Measurements from ENCODE around the gene SNAPC4.

SNAPC4 gene

GRCh38 chr9:136396219-136396515 is 3.8 kb downstream of the SNAPC4 start:
- Histone ChIP-seq H3K4me3 (ENCODE audit: low read length) (no peak overlapping the region), H3K27me3 (ENCODE audit: insufficient read depth, low read length) (no peaks in the 10 kb centered on the region), H3K4me1 (ENCODE audit: insufficient read depth, low read length) (no peaks in the 10 kb centered on the region), H3K27ac (ENCODE audit: low read depth, low read length) (no peak overlapping the region), H3K36me3 (ENCODE audit: insufficient read depth, low read length) (peaks cover 71% of the 10 kb centered on the region), H3K9ac (ENCODE audit: low read depth, low read length) (no peak overlapping the region), H3K9me3 (ENCODE audit: insufficient read depth, low read depth, low read length) (no peaks in the 10 kb centered on the region)
- 96% methylated on average over 4 of the region's 4 CpGs for WGBS

- Histone ChIP-seq H3K36me3 (ENCODE audit: insufficient read depth, low read length) (peaks cover 74% of the 10 kb centered on the region), H3K4me1 (ENCODE audit: insufficient read depth, low read length) (no peaks in the 10 kb centered on the region), H3K27me3 (ENCODE audit: insufficient read depth, low read length) (no peaks in the 10 kb centered on the region), H3K27ac (ENCODE audit: low read depth, low read length) (no peak overlapping the region), H3K9ac (ENCODE audit: low read depth, low read length) (no peak overlapping the region), H3K9me3 (ENCODE audit: insufficient read depth, low read depth, low read length) (no peaks in the 10 kb centered on the region), H3K4me3 (ENCODE audit: low read length) (no peak overlapping the region)
- WGBS, result 93% methylated on average over 26 of the region's 26 CpGs
Observed at GRCh38 chr9:136395345-136396218, 4.4 kb downstream of the SNAPC4 start.

- H3K9ac ChIP-seq (ENCODE audit: low read depth, low read length), result no peak overlapping the region
- H3K27ac ChIP-seq (ENCODE audit: low read depth, low read length), result no peak overlapping the region
- H3K4me3 ChIP-seq (ENCODE audit: low read length), result no peak overlapping the region
- 96% methylated on average over 13 of the region's 13 CpGs for WGBS
- H3K4me1 ChIP-seq (ENCODE audit: insufficient read depth, low read length), result no peaks in the 10 kb centered on the region
- H3K36me3 ChIP-seq (ENCODE audit: insufficient read depth, low read length), result peaks cover 78% of the 10 kb centered on the region
- no peaks in the 10 kb centered on the region for H3K27me3 ChIP-seq (ENCODE audit: insufficient read depth, low read length)
- H3K9me3 ChIP-seq (ENCODE audit: insufficient read depth, low read depth, low read length), result no peaks in the 10 kb centered on the region
Observed at GRCh38 chr9:136395020-136395340, 5.0 kb downstream of the SNAPC4 start.

- Histone ChIP-seq H3K27me3 (ENCODE audit: insufficient read depth, low read length) (no peaks in the 10 kb centered on the region), H3K36me3 (ENCODE audit: insufficient read depth, low read length) (peaks cover 83% of the 10 kb centered on the region), H3K9ac (ENCODE audit: low read depth, low read length) (no peak overlapping the region), H3K27ac (ENCODE audit: low read depth, low read length) (no peak overlapping the region), H3K4me3 (ENCODE audit: low read length) (no peak overlapping the region), H3K9me3 (ENCODE audit: insufficient read depth, low read depth, low read length) (no peaks in the 10 kb centered on the region), H3K4me1 (ENCODE audit: insufficient read depth, low read length) (no peaks in the 10 kb centered on the region)
- 97% methylated on average over 21 of the region's 21 CpGs for WGBS
Observed at GRCh38 chr9:136394312-136395019, 5.5 kb downstream of the SNAPC4 start.

- 96% methylated on average over 17 of the region's 17 CpGs for WGBS
- Histone ChIP-seq H3K4me1 (ENCODE audit: insufficient read depth, low read length) (no peaks in the 10 kb centered on the region), H3K9ac (ENCODE audit: low read depth, low read length) (no peak overlapping the region)
Observed at GRCh38 chr9:136393531-136393930, 6.4 kb downstream of the SNAPC4 start.

GRCh38 chr9:136392538-136393449 is 7.2 kb downstream of the SNAPC4 start:
- Histone ChIP-seq H3K9ac (ENCODE audit: low read depth, low read length) (no peak overlapping the region), H3K4me1 (ENCODE audit: insufficient read depth, low read length) (no peaks in the 10 kb centered on the region), H3K27ac (ENCODE audit: low read depth, low read length) (no peak overlapping the region), H3K4me3 (ENCODE audit: low read length) (no peak overlapping the region), H3K9me3 (ENCODE audit: insufficient read depth, low read depth, low read length) (no peaks in the 10 kb centered on the region), H3K27me3 (ENCODE audit: insufficient read depth, low read length) (no peaks in the 10 kb centered on the region), H3K36me3 (ENCODE audit: insufficient read depth, low read length) (peaks cover 93% of the 10 kb centered on the region)
- 90% methylated on average over 21 of the region's 21 CpGs for WGBS

More at GRCh38 chr9:136393531-136393930, 6.4 kb downstream of the SNAPC4 start:
- Histone ChIP-seq H3K27ac (ENCODE audit: low read depth, low read length) (no peak overlapping the region), H3K9me3 (ENCODE audit: insufficient read depth, low read depth, low read length) (no peaks in the 10 kb centered on the region), H3K4me3 (ENCODE audit: low read length) (no peak overlapping the region), H3K27me3 (ENCODE audit: insufficient read depth, low read length) (no peaks in the 10 kb centered on the region), H3K36me3 (ENCODE audit: insufficient read depth, low read length) (peaks cover 92% of the 10 kb centered on the region)

- H3K27ac ChIP-seq (ENCODE audit: low read depth, low read length), result no peak overlapping the region
- WGBS, result 95% methylated on average over 28 of the region's 28 CpGs
- H3K9ac ChIP-seq (ENCODE audit: low read depth, low read length), result no peak overlapping the region
- no peaks in the 10 kb centered on the region for H3K4me1 ChIP-seq (ENCODE audit: insufficient read depth, low read length)
- no peaks in the 10 kb centered on the region for H3K9me3 ChIP-seq (ENCODE audit: insufficient read depth, low read depth, low read length)
- no peaks in the 10 kb centered on the region for H3K27me3 ChIP-seq (ENCODE audit: insufficient read depth, low read length)
- peaks cover 95% of the 10 kb centered on the region for H3K36me3 ChIP-seq (ENCODE audit: insufficient read depth, low read length)
- no peak overlapping the region for H3K4me3 ChIP-seq (ENCODE audit: low read length)
Observed at GRCh38 chr9:136391737-136392537, 8.0 kb downstream of the SNAPC4 start.

- Histone ChIP-seq H3K4me3 (ENCODE audit: low read length) (no peak overlapping the region), H3K27ac (ENCODE audit: low read depth, low read length) (no peak overlapping the region), H3K9me3 (ENCODE audit: insufficient read depth, low read depth, low read length) (no peaks in the 10 kb centered on the region), H3K27me3 (ENCODE audit: insufficient read depth, low read length) (no peaks in the 10 kb centered on the region), H3K36me3 (ENCODE audit: insufficient read depth, low read length) (peaks cover 89% of the 10 kb centered on the region), H3K9ac (ENCODE audit: low read depth, low read length) (no peak overlapping the region), H3K4me1 (ENCODE audit: insufficient read depth, low read length) (no peaks in the 10 kb centered on the region)
- WGBS, result 96% methylated on average over 14 of the region's 14 CpGs
Observed at GRCh38 chr9:136389396-136389795, 10.6 kb downstream of the SNAPC4 start.

- H3K9ac ChIP-seq (ENCODE audit: low read depth, low read length), result no peak overlapping the region
- H3K36me3 ChIP-seq (ENCODE audit: insufficient read depth, low read length), result peaks cover 88% of the 10 kb centered on the region
- H3K27me3 ChIP-seq (ENCODE audit: insufficient read depth, low read length), result no peaks in the 10 kb centered on the region
- H3K4me3 ChIP-seq (ENCODE audit: low read length), result no peak overlapping the region
- no peak overlapping the region for H3K27ac ChIP-seq (ENCODE audit: low read depth, low read length)
- 96% methylated on average over 19 of the region's 19 CpGs for WGBS
- H3K9me3 ChIP-seq (ENCODE audit: insufficient read depth, low read depth, low read length), result no peaks in the 10 kb centered on the region
- H3K4me1 ChIP-seq (ENCODE audit: insufficient read depth, low read length), result no peaks in the 10 kb centered on the region
Observed at GRCh38 chr9:136387217-136387616, 12.8 kb downstream of the SNAPC4 start.

GRCh38 chr9:136386018-136386417 is 14.0 kb downstream of the SNAPC4 start:
- no peak overlapping the region for H3K4me3 ChIP-seq (ENCODE audit: low read length)
- H3K36me3 ChIP-seq (ENCODE audit: insufficient read depth, low read length), result peaks cover 88% of the 10 kb centered on the region

More at GRCh38 chr9:136386018-136386417, 14.0 kb downstream of the SNAPC4 start:
- no peaks in the 10 kb centered on the region for H3K9me3 ChIP-seq (ENCODE audit: insufficient read depth, low read depth, low read length)
- no peaks in the 10 kb centered on the region for H3K4me1 ChIP-seq (ENCODE audit: insufficient read depth, low read length)
- H3K9ac ChIP-seq (ENCODE audit: low read depth, low read length), result no peak overlapping the region
- no peaks in the 10 kb centered on the region for H3K27me3 ChIP-seq (ENCODE audit: insufficient read depth, low read length)
- H3K27ac ChIP-seq (ENCODE audit: low read depth, low read length), result no peak overlapping the region
- 96% methylated on average over 13 of the region's 13 CpGs for WGBS
